ENCODE measurements around the gene HSBP1L1. TPM values are rescaled to one million over a fixed set of nuclear protein-coding genes. Genes with fewer than 3 reads are reported as not detected.

Gene HSBP1L1
- total RNA-seq, 4 donors from 2014 or later: 34.7 to 77.3 (median 62.2) TPM

GRCh38 chr18:79923896-79924585 is 40.4 kb upstream of the HSBP1L1 start:
- TF ChIP-seq CTCF (IDR thresholded peaks at IDR 0.05) (no peak), POLR2A (IDR thresholded peaks at IDR 0.05) (no peak)
- no peak overlapping the region for H3K4me3 ChIP-seq (ENCODE audit: low read depth, poor library complexity, severe bottlenecking)
- 96 to 98% methylated on average over 26 of the region's 26 CpGs for WGBS, 2 donors
- DNase-seq (ENCODE audit: low spot score in 2 of 2): peak; percentile 4 to 52
- intact Hi-C loops (cut with DNase I; ENCODE audit: low total_unique reads): no loop called here

GRCh38 chr18:79924814-79925731 is 39.4 kb upstream of the HSBP1L1 start:
- no peak overlapping the region for H3K4me3 ChIP-seq (ENCODE audit: low read depth, poor library complexity, severe bottlenecking)
- WGBS, 2 donors: 76 to 79% methylated on average over 25 of the region's 25 CpGs
- peak; percentile 10 to 67 for DNase-seq (ENCODE audit: low spot score in 2 of 2)
- intact Hi-C loops (cut with DNase I; ENCODE audit: low total_unique reads): no loop called here
- TF ChIP-seq CTCF (IDR thresholded peaks at IDR 0.05) (no peak), POLR2A (IDR thresholded peaks at IDR 0.05) (no peak)

GRCh38 chr18:79926306-79926705 is 38.1 kb upstream of the HSBP1L1 start:
- no peak for TF ChIP-seq POLR2A (IDR thresholded peaks at IDR 0.05)
- no peak for TF ChIP-seq CTCF (IDR thresholded peaks at IDR 0.05)
- WGBS, 2 donors: 91 to 95% methylated on average over 11 of the region's 11 CpGs
- intact Hi-C loops (cut with DNase I; ENCODE audit: low total_unique reads): no loop called here
- H3K4me3 ChIP-seq (ENCODE audit: low read depth, poor library complexity, severe bottlenecking): no peak overlapping the region
- DNase-seq (ENCODE audit: low spot score in 2 of 2): peak; percentile 8 to 57

- WGBS, 2 donors: 85 to 88% methylated on average over 21 of the region's 21 CpGs
Observed at GRCh38 chr18:79926715-79927606, 37.5 kb upstream of the HSBP1L1 start.

More at GRCh38 chr18:79926715-79927606, 37.5 kb upstream of the HSBP1L1 start:
- no peak overlapping the region for H3K4me3 ChIP-seq (ENCODE audit: low read depth, poor library complexity, severe bottlenecking)
- TF ChIP-seq POLR2A (IDR thresholded peaks at IDR 0.05) (no peak), CTCF (IDR thresholded peaks at IDR 0.05) (no peak)
- DNase-seq (ENCODE audit: low spot score in 2 of 2): peak; percentile 10 to 62
- intact Hi-C loops (cut with DNase I; ENCODE audit: low total_unique reads): no loop called here
